Kidney epithelial cell (primary cell): ENCODE measurements around the gene CFAP206. TPM values are rescaled to one million over a fixed set of nuclear protein-coding genes. Genes with fewer than 3 reads are reported as not detected.
A peak's percentile ranks its signal among the peaks of the same experiment; 100 is the strongest.
"Not testable (repeated sequence)": the region's sequence is repeated elsewhere in the genome, so short reads cannot be mapped to it uniquely, and the experiment has no call there.

ENCODE experiments used
- DNase-seq: peaks from one replicate; pipeline ENCODE4 v3.0.0-alpha.2; 2010; ENCODE audit warnings: low read depth
- H3K27me3 ChIP-seq: 2 replicates; pipeline ENCODE4 v1.6.0; 2011; ENCODE audit warnings: low read length; ENCODE audit not compliant: control insufficient read depth, insufficient read depth
- H3K36me3 ChIP-seq: 2 replicates; pipeline ENCODE4 v1.5.1; 2011; ENCODE audit warnings: low read length; ENCODE audit not compliant: control insufficient read depth, insufficient read depth
- H3K4me3 ChIP-seq: 2 replicates; pipeline ENCODE4 v1.5.1; 2011; ENCODE audit warnings: low read depth, mild to moderate bottlenecking, control low read depth, low read length
- CTCF ChIP-seq: IDR thresholded peaks from 2 replicates; pipeline ENCODE4 v1.5.1; 2011; ENCODE audit warnings: mild to moderate bottlenecking, moderate library complexity, low read length, control low read depth, inconsistent platforms; ENCODE audit not compliant: insufficient read depth, poor library complexity, severe bottlenecking
- total RNA-seq: library from RNA; depleted of rRNA; stranded (reverse); fragments of >200 nt; gene quantifications from 2 replicates; pipeline ENCODE4 v1.2.3, GENCODE V29; 2015

Gene CFAP206
- total RNA-seq, 1 donor from 2014 or later, result 0.25 TPM

- Histone ChIP-seq H3K36me3 (no peaks in the 10 kb centered on the region), H3K4me3 (no peak overlapping the region)
- DNase-seq, result peak; percentile 34
These were observed 76.2 kb downstream of the CFAP206 start for GRCh38 chr6:87483929-87484328.

GRCh38 chr6:87484491-87484890 is 76.7 kb downstream of the CFAP206 start:
- no peak for DNase-seq
- H3K4me3 ChIP-seq, result no peak overlapping the region
- H3K27me3 ChIP-seq, result no peaks in the 10 kb centered on the region
- TF ChIP-seq CTCF, result no peak
- H3K36me3 ChIP-seq, result no peaks in the 10 kb centered on the region

More at GRCh38 chr6:87483929-87484328, 76.2 kb downstream of the CFAP206 start:
- H3K27me3 ChIP-seq, result no peaks in the 10 kb centered on the region
- TF ChIP-seq CTCF, result no peak

GRCh38 chr6:87487555-87487954 is 79.8 kb downstream of the CFAP206 start:
- TF ChIP-seq CTCF, result no peak
- H3K4me3 ChIP-seq, result no peak overlapping the region
- H3K27me3 ChIP-seq, result no peaks in the 10 kb centered on the region
- no peaks in the 10 kb centered on the region for H3K36me3 ChIP-seq
- no peak for DNase-seq

GRCh38 chr6:87489326-87489725 is 81.6 kb downstream of the CFAP206 start:
- not testable (repeated sequence) for H3K27me3 ChIP-seq

GRCh38 chr6:87494761-87495422 is 87.1 kb downstream of the CFAP206 start:
- H3K4me3 ChIP-seq, result no peak overlapping the region
- DNase-seq, result no peak
- TF ChIP-seq CTCF, result no peak
- H3K36me3 ChIP-seq, result no peaks in the 10 kb centered on the region
- no peaks in the 10 kb centered on the region for H3K27me3 ChIP-seq

More at GRCh38 chr6:87489326-87489725, 81.6 kb downstream of the CFAP206 start:
- H3K4me3 ChIP-seq, DNase-seq, H3K36me3 ChIP-seq: not testable (repeated sequence)

GRCh38 chr6:87498048-87498447 is 90.3 kb downstream of the CFAP206 start:
- DNase-seq, result no peak
- no peak overlapping the region for H3K4me3 ChIP-seq
- no peaks in the 10 kb centered on the region for H3K36me3 ChIP-seq
- H3K27me3 ChIP-seq, result no peaks in the 10 kb centered on the region
- TF ChIP-seq CTCF, result no peak
